Activated CD4-positive, alpha-beta T cell treated with anti-CD3 and anti-CD28 coated beads for 48 hours (primary cell): ENCODE data around the gene GHRL.
"Not testable (repeated sequence)": the region's sequence is repeated elsewhere in the genome, so short reads cannot be mapped to it uniquely, and the experiment has no call there.

Experiments
- DNase-seq: peaks from one replicate; pipeline ENCODE4 v3.0.0-alpha.2; 2020

Gene GHRL

DNA sequence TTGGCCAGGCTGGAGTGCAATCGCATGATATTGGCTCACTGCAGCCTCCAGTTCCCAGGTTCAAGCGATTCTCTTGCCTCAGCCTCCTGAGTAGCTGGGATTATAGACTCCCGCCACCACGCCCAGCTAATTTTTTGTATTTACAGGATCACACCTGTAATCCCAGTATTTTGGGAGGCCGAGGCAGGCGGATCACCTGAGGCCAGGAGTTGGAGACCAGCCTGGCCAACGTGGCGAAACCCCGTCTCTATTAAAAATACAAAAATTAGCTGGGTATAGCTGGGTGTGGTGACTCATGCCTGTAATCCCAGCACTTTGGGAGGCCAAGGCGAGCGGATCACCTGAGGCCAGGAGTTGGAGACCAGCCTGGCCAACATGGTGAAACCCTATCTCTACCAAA lies 20.3 kb downstream of the GHRL start:
- DNase-seq, result not testable (repeated sequence)

DNA sequence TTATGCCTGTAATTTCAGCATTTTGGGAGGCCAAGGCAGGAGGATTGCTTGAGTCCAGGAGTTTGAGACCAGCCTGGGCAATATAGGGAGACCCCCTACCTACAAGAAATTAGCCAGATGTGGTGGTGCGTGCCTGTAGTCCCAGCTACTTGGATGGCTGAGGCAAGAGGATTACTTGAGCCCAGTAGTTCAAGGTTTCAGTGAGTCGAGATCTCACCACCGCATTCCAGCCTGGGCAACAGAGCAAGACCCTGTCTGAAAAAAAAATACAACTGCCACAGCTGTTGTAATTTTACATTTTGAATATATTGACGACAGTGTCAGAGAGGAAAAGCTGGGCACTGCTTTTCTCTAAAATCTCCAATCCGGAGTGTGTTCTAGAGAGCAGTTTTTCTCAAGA lies 23.3 kb downstream of the GHRL start:
- no peak for DNase-seq

DNA sequence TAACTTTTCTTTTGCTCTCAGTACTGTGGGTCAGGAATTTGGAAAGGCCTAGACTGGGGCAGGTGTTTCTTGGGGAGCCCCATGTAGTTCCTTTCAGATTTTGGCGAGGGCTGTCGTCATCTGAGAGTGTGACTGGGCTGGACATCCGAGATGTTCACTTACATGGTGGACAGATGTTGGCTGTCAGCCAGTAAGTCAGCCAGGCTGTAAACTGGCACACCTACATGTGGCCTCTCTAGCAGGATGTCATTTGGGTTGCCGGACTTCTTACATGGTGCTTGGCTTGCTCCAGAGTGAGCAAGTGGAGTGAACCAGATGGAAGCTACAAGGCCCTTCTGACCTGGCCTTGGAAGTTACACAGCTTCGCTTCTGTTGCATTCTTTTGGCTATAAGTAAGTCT lies 23.8 kb downstream of the GHRL start:
- DNase-seq, result no peak

DNA sequence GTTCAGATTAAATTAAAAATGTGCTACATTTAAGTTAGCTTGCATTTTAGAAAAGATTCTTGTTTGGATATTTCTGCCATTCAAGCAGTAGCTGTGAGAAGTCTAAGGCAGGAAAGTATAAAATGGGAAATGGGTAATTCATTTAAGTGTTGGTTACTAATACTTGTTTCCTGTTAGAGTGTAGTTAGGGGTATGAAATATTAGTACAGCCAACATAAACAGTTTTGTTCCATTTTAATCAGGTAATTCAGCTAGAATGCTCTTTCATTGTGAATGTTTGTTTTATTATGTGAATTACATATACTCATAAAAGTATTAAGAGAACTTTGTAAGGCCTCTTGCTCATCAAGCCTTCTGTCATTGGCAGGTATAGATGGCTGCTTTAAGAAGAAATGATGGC lies 24.6 kb downstream of the GHRL start:
- DNase-seq, result no peak

DNA sequence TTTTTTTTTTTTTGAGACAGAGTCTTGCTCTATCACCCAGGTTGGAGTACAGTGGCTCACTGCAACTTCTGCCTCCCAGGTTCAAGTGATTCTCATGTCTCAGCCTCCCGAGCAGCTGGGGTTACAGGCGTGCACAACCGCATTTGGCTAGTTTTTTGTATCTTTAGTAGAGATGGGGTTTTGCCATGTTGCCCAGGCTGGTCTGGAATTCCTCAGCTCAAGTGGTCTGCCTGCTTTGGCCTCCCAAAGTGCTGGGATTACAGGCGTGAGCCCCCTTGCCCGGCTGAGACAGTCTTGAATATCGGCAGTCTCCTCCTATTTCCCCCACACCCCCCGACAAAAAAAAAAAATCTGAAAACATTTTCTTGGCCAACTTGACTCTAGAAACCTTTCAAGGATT lies 25.8 kb downstream of the GHRL start:
- DNase-seq, result not testable (repeated sequence)

DNA sequence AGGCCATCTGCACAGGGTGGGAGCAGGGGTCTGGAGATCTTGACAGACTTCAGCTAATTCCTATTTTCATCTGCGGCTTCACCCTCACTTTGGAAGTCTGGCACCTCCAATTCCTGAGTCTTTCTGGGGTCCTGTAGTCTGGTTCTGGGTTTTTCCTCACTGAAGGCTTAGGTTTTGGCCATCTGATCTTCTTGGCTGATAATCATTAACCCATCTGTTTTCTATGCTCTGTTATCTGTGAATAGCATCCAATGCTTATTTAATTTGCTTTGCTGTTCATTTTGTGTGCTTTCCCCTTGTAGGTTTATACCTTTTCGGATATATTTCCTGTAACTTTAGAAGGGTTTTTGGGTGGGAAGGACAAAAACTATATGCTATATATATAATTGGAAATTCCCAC lies 26.9 kb downstream of the GHRL start:
- no peak for DNase-seq

DNA sequence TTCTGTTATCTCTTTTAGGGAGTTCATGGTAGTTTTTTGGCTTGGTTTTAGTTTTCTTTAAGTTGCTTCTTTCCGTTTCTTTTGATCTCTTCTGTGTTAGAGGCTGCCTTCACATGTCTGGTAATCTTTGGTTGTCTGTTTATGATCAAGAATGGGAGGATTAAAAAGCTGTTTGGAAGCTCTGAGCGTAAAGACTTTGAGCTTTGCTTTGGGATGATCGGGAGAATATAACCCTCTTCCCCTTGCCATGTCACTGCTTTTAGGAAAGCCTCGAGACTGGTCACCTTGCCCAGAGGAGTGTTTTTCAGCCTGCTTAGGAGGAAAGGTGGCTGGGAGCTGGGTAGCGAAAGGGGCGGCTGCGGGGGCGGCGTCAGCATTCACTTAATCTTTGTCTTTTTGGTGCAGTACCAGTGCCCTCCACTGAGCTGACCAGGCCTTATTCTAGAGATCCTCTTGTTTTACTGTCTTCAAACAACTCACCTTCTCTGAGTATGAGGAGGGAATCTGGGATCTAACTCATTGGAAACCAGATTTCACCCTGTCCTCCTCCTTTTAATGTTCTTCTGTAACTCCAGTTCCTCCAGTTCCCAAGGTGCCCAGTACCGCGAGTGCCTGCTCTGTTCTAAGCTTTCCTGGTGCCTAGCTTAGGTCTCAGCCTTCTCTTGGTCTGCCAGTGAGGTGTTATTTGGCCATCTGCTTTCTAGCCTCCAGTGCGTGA lies 28.9 kb downstream of the GHRL start:
- DNase-seq, result peak; percentile 82

DNA sequence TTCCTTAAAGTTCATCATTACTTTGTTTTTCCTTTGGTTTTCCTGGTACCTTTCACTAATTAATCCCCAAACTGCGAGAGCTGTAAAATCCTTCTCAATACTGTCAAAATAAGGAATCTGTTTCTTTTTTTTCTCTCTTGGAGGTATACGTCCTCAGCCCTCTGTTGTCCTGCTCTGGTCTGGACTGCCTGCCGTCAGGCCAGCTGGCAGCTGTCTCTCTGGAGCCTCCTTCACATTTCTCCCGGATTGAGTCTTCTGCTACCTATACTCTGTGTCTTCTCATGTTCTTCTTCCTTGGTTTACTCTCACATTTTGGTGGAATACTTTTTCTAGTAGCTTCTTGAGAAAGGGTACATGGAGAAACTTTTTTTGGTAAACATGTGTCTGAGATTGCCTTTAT lies 30.7 kb downstream of the GHRL start:
- no peak for DNase-seq

DNA sequence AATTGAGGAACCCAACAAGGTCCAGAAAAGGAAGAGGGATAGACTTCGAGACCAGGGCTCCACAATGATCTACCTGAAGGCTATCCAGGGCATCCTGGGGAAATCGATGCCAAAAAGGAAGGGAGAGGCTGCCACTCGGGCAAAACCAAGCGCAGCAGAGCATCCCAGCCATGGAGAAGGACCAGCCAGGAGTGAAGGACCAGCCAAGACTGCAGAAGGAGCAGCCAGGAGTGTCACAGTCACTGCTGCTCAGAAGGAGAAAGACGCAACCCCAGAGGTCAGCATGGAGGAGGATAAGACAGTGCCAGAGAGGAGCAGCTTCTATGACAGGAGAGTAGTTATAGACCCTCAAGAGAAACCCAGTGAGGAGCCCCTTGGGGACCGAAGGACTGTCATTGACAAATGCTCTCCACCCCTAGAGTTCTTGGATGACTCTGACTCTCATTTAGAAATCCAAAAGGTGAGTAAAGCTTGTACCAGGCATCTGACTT lies 32.5 kb downstream of the GHRL start:
- no peak for DNase-seq

DNA sequence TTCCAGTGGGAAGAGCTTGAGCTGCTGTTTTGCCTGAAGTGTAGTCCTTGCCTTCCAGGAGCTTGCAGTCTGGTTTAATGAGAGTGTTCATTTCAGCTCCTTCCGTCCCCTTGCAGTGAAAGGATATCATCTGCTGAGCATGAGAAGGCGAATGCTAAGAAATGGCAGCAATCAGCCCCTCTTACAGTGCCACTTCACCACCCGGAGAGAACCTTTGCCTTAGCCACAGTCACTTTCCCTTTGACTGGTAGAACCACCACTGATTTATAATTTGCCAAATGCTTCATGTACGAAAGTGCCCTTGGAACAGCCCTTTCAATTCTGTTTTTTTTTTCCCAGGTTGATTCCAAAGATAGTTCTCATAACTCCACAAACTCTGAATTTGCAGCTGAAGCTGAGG lies 32.9 kb downstream of the GHRL start:
- no peak for DNase-seq

DNA sequence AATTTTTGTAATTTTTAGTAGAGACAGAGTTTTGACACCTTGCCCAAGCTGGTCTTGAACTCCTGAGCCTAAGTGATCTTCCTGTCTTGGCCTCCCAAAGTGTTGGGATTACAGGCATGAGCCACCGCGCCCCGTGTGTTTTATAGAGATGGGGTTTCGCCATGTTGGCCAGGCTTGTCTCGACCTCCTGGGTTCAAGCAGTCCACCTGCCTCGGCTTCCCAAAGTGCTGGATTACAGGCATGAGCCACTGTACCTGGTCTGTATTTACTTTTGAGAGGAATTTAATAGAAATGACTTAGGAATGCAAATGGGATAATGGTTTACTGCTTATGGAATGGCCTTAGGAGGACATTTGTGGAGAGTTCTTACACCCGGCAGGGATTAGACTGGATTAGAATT lies 33.7 kb downstream of the GHRL start:
- DNase-seq, result no peak

DNA sequence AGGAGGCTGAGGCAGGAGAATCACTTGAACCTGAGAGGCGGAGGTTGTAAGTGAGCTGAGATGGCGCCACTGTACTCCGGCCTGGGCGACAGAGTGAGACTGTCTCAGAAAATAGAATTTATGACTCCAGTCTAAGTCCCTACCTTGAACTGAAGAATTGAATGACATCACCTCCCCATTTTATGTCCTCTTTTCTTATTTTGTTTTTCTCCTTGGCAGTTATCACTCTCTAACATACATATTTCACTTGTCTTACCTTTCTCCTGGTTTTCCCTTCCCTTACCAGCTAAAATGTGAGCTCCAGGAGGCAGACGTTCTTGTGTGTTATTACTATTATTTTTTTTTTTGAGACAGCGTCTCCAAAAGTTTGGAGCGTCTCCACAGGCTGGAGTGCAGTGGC lies 36.9 kb downstream of the GHRL start:
- no peak for DNase-seq

DNA sequence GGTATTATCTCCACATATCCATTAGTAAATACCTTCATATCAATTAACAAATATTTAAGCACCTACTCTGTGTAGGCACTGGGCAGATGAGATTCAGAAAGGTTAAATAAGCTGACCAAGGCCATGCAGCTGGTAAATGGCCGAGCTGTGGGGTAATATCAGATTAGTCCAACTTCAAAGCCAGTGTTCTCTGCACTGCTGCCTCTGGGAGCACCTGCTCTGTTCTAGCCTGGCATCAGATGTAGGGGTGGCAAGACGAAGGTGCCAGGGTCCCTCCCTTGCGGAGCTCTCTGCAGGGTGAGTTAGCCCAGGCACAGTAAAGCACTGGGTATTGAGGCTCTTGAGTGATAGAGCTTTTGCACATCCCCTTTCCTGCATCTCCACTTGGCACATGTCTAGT lies 39.0 kb downstream of the GHRL start:
- no peak for DNase-seq

DNA sequence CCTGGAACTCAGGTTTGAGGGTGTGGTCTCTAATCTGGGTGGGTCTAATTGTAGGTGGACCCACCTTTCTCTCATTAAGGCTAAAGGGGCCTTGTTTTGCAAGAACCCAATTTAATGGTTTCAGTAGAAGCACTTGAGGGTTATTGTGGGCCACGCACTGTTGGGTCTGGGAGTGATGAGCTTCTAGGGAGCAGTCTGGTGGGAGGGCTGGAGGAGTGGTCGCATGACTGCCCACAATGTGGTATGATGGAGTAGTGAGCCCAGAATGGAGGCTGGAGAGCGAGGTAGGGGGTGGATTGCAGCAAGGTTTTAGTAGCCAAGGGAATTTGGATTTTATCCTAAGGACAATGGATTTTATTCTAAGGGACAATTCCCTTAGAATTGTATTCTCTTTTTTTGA lies 41.7 kb downstream of the GHRL start:
- no peak for DNase-seq

DNA sequence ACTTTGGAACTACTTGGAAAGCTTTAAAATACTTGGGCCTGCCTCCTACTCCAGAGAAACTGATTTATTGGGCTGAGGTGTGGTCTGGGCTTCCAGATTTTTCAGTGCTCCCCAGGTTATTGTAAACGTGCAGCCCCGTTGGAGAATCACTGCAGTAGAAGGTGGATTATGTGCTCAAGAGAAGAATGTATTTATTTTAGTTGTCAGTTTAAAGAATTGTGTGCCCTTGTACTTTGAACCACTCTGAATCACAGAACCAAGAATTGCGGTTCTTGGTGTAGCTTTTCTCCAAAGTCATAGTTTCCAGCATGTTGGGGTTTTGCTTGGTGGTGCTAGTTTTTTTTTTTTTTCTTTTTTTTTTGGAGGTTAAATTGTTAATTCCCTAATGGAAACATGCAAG lies 42.9 kb downstream of the GHRL start:
- DNase-seq, result no peak

DNA sequence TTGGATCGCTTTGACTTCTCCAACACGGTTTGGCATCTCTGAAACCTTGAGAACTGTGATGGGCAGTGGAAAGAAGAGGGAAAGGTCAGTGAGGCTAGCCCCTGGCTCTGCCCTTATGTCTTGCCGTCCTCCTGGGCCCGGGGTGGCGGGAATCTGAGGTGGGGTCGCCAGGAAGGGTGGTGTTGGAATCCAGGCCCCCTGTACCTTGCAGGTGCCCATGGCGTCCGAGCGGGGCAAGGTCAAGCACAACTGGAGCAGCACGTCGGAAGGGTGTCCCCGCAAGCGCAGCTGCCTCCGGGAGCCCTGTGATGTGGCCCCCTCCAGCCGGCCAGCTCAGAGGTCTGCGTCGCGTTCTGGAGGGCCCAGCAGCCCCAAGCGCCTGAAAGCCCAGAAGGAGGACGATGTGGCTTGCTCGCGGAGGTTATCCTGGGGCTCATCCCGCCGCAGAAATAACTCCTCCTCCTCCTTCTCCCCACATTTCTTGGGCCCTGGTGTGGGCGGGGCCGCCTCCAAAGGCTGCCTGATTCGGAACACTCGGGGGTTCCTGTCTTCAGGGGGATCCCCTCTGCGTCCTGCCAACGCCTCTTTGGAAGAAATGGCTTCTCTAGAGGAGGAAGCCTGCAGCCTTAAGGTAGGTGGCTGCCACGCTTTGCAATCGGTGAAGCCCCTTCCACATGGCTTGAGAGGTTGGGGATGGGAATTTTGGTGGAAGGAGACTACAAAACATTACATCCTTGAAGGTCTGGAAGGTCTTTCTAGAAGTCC lies 43.6 kb downstream of the GHRL start:
- DNase-seq, result peak; percentile 85

DNA sequence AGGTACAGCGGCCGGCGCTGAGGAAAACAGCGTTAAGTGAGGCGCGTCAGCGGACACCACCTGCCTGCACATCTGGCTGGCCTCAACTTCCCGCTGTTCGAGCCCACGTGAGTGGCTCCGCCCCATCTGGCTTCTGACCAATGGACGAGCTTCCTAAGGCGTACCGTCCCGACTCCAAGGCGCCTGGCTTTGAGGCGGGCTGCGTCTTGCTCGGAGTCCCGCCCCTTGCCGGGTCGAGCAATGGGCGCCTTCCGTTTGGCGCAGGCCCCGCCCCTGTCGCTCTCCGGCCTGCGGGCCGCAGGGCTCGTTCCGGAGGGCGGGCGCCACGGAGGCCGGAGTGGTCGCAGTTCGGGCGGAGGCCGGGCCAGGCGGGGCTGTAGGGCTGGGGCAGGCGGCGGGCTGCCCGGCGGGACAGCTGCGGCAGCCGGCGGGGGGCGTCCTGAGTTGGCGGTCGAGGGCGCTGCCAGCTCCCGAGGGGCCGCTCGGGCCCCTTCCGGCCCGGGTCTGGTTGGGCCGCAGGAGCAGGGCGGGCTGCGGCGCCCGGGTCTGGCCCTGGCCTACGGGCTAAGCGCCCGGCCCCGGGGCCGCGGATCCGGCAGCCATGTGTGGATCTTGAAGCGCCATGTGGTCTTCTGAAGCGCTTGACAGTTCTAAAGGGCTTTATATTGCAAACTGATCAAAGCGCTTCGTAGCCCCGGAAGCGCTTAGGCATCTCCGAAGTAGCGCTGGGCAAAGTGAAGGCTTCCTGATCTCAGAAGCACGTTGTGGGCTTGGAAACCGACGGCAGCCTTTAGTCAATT lies 44.4 kb downstream of the GHRL start, which contains the start of gene TATDN2:
Gene TATDN2, plus strand, starts transcription at position 276 of the 800 bp plus-strand sequence. CDS start 742 bp downstream, outside the sequence.
- DNase-seq, result peak; percentile 96

DNA sequence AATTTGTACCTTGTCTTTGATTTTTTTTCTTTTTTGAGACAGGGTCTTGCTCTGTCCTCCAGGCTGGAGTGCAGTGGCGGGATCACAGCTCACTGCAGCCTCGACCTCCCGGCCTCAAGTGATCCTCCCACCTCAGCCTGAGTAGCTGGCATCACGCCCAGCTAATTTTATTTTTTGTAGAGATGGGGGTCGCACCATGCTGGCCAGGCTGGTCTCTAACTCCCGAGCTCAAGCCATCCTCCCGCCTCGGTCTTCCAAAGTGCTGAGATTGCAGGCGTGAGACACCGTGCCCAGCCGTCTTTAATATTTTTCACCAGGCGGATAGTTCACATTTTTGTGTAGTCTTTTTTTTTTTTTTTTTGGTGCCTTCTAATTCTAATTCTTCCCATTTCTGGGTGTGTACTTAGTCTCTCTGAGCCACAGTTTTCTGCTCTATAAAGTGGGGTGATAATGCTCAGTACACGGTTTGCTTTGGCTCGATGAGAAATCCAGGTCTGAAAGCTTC lies 45.0 kb downstream of the GHRL start:
- DNase-seq, result no peak

DNA sequence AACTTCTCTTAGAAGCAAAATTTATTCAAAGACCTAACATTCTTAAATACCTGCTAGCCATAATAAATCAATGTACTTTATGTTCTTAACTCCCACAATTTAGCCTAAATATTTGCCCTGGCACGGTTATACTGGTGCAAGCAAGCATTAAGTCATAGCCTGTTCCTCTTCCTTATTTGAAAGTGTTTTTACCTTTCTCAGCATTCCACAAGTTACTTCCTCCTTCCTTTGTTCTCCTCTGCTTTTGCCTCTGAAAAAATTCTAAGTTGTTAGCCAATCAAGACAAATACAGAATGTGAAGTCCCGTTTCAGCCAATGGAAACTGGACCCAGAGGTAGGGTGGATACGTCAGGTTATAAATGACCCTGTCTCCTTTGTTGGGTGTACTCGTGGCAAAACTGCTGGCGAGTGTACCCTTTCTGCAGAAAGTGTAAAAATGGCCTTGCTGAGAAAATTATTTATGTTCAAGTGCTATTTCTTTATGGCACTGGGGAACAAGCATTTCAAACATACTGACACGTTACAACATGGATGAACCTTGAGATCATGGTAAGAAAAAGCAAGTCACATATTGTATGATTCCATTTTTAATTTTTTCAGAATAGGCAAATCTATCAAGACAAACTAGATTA lies 47.5 kb downstream of the GHRL start:
- no peak for DNase-seq

DNA sequence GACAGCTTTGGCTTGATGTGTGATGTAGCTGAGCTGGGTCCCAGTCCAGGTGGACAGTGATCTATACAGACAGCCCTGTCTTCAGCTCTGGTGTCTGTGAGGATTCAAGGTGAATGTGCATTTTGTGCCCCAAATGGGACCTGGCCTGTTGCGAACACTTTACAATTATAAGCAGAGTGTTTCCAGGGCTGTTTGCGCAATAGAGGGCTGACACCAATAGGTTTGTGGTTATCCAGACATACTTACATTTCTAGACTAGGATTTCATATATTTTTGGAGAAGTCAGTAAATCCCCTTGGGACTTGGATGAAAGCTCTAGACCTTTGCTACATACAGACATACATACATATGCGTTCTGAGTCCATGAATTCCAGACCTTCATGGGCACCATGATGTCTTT lies 48.7 kb downstream of the GHRL start:
- no peak for DNase-seq

DNA sequence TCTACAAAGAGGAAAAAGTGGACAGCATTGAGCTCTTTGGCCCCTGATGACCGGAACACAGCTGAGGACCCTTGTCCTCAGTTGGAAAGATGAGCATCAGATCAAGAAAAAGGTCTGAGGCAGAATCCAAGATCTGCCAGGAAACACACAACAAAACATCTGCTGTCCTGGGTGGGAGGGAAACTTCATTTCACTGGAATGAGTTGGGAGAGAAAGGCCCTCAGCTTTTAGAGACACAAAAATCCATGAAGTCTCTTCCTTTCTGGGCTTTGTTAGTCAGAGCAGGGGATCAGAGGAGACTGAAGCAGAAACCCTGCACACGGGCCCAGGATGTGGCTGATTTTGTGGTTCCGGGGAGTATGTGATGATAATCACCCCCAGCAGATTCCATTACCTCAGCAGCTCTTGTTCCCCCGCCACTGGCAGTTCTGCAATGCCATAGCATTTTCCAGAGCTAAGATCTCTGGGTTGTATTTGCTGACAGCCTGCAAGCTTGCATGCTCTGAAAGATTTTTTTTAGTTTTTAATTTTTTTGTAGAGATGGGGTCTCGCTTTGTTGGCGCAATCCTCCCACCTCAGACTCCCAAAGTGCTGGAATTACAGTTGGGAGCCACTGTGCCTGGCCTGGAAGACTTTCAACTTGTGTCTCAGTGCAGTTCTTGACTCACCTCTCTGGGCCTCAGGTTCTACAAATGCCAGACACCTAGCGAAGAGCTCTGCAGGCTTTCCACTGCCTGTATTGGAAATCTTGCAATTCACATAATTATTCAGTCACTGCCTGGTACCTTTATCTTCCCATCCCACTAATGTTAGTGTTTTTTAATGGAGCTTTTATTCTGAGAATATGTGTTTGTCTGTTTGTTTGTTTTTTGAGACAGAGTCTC lies 50.3 kb downstream of the GHRL start:
- peak; percentile 86 for DNase-seq

DNA sequence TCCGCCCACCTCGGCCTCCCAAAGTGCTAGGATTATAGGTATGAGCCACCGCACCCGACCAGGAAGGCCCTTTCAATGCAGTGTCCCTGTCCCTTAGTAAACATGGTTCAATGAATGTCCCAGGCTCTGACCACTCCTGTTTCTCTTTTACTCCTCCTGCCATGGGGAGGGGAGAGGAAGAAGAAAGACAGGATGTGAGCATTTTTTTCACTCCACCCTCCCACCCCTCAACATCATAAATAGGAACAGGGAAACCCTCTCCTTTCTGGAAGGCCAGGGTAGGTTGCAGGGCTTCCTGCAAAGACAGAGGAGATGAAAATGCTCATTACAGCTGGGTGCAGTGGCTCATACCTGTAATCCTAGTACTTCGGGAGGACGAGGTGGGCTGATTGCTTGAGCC lies 51.9 kb downstream of the GHRL start:
- DNase-seq, result no peak
